Thyroid gland (tissue), 4 donors: ENCODE measurements around the gene SLC37A2.

Source experiments
- CTCF ChIP-seq, 6 experiments: fragments of 200-600 bp in 3 of 6; fragments of 450-650 bp in 3 of 6; sonication (generic) in 3 of 6; IDR thresholded peaks; one replicate each; pipeline ENCODE4 v1.5.1; 2016 to 2019; ENCODE audit warnings: antibody characterized with exemption in 6 of 6, mild to moderate bottlenecking in 2 of 6, inconsistent platforms in 1 of 6, moderate library complexity in 1 of 6
- POLR2A ChIP-seq, 2 donors: fragments of 450-650 bp; IDR thresholded peaks; one replicate each; pipeline ENCODE4 v1.6.1; 2017; ENCODE audit warnings: antibody characterized with exemption in 2 of 2, mild to moderate bottlenecking in 2 of 2, moderate library complexity in 1 of 2

- TF ChIP-seq POLR2A (IDR thresholded peaks at IDR 0.05) (no peak), CTCF (IDR thresholded peaks at IDR 0.05) (no peak)
Observed at GRCh38 chr11:125110506-125110905, 47.4 kb downstream of the SLC37A2 start.
